ENCODE measurements around the gene FAHD2A. TPM values are rescaled to one million over a fixed set of nuclear protein-coding genes. Genes with fewer than 3 reads are reported as not detected.

Gene FAHD2A
- total RNA-seq, 1 experiment from 2014 or later = 23.0 TPM

- POLR2A ChIA-PET (ENCODE audit: unreplicated experiment) = no interaction called here
- Histone ChIP-seq H3K4me1 (replicated peaks; ENCODE audit: insufficient read depth) (0 out of 2 replicates have a peak, but pooled peaks cover 4% of the 10 kb centered on the region), H3F3A (ENCODE audit: insufficient read depth, low read depth) (no peaks in the 10 kb centered on the region), H3K4me3 (no peak overlapping the region), H2AFZ (no peak overlapping the region), H4K20me1 (ENCODE audit: insufficient read depth) (no peaks in the 10 kb centered on the region), H3K79me2 (ENCODE audit: low read depth) (no peaks in the 10 kb centered on the region), H3K9me2 (ENCODE audit: insufficient read depth) (no peaks in the 10 kb centered on the region), H3K27me3 (ENCODE audit: insufficient read depth, low read depth) (peaks cover 12% of the 10 kb centered on the region; the same call in 1 of the 2 replicates), H3K36me3 (ENCODE audit: low read depth) (no peaks in the 10 kb centered on the region), H3K9me3 (ENCODE audit: insufficient read depth, low read depth) (no peaks in the 10 kb centered on the region), H3K27ac (no peak overlapping the region), H3K4me2 (no peak overlapping the region)
- DNase-seq = no peak
- BruUV-seq (replicated peaks) = no TSS peak
- intact Hi-C loops (cut with micrococcal nuclease; ENCODE audit: unreplicated experiment) = no loop called here
- CTCF ChIA-PET = no interaction called here
- no peak for TF ChIP-seq CTCF (conservative IDR thresholded peaks at IDR 0.05)
- no peak for TF ChIP-seq EZH2 (IDR thresholded peaks at IDR 0.05; ENCODE audit: low read depth)
These were observed 11.6 kb upstream of the FAHD2A start for GRCh38 chr2:95390881-95391321.

DNA sequence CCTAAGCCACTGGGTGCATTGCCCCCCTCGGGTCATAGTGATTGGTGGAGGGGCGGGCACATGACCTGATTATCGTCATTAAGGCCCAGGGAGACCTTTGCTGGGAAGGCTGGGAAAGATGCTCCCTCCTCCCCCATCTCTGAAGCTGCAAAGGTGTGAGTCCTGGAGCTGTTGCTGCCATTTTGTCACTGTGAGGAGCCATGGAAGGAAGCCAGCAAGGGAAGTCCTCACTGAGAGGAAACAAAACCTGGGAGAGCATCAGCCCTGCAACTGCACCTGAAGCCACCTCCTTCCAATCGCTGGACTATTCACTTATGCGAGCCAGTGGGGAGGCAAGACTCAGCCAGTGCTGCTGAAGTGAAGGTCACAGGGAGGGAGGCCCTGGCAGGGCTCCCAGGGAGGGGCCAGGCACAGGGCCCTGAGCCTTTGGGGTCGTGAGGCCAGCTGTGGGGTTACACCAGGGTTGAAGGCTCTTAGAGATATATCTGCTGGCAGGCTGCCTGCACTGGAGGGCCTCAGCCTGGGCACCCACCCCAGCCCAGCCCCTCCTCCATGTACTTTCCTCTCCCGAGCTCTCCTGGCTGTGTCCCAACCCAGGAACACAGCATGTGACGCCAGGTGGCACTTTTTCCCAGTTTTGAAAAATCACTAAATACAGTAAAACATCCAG lies 10.7 kb upstream of the FAHD2A start:
- Histone ChIP-seq H3F3A (ENCODE audit: insufficient read depth, low read depth) (no peaks in the 10 kb centered on the region), H3K36me3 (ENCODE audit: low read depth) (no peaks in the 10 kb centered on the region), H4K20me1 (ENCODE audit: insufficient read depth) (no peaks in the 10 kb centered on the region), H3K9me3 (ENCODE audit: insufficient read depth, low read depth) (no peaks in the 10 kb centered on the region), H3K27me3 (ENCODE audit: insufficient read depth, low read depth) (peaks cover 8% of the 10 kb centered on the region; the same call in 1 of the 2 replicates), H3K9me2 (ENCODE audit: insufficient read depth) (no peaks in the 10 kb centered on the region), H3K27ac (no peak overlapping the region), H3K4me2 (no peak overlapping the region), H3K4me1 (replicated peaks; ENCODE audit: insufficient read depth) (0 out of 2 replicates have a peak, but pooled peaks cover 4% of the 10 kb centered on the region), H3K79me2 (ENCODE audit: low read depth) (no peaks in the 10 kb centered on the region), H3K4me3 (no peak overlapping the region), H2AFZ (no peak overlapping the region)
- TF ChIP-seq CTCF (conservative IDR thresholded peaks at IDR 0.05) (no peak), EZH2 (IDR thresholded peaks at IDR 0.05; ENCODE audit: low read depth) (no peak)
- CTCF ChIA-PET = no interaction called here
- no peak for DNase-seq
- POLR2A ChIA-PET (ENCODE audit: unreplicated experiment) = no interaction called here
- BruUV-seq (replicated peaks) = no TSS peak
- intact Hi-C loops (cut with micrococcal nuclease; ENCODE audit: unreplicated experiment) = no loop called here

GRCh38 chr2:95392320-95392719 lies 10.2 kb upstream of the FAHD2A start:
- Histone ChIP-seq H3K4me3 (no peak overlapping the region), H2AFZ (no peak overlapping the region), H3K4me2 (no peak overlapping the region), H3K27me3 (ENCODE audit: insufficient read depth, low read depth) (peaks cover 5% of the 10 kb centered on the region; the same call in 1 of the 2 replicates), H3K79me2 (ENCODE audit: low read depth) (no peaks in the 10 kb centered on the region), H4K20me1 (ENCODE audit: insufficient read depth) (no peaks in the 10 kb centered on the region), H3K9me2 (ENCODE audit: insufficient read depth) (no peaks in the 10 kb centered on the region), H3K36me3 (ENCODE audit: low read depth) (no peaks in the 10 kb centered on the region), H3K27ac (no peak overlapping the region), H3F3A (ENCODE audit: insufficient read depth, low read depth) (no peaks in the 10 kb centered on the region), H3K9me3 (ENCODE audit: insufficient read depth, low read depth) (no peaks in the 10 kb centered on the region), H3K4me1 (replicated peaks; ENCODE audit: insufficient read depth) (0 out of 2 replicates have a peak, but pooled peaks cover 4% of the 10 kb centered on the region)
- ChIA-PET CTCF (no interaction called here), POLR2A (ENCODE audit: unreplicated experiment) (no interaction called here)
- TF ChIP-seq CTCF (conservative IDR thresholded peaks at IDR 0.05) = no peak
- TF ChIP-seq EZH2 (IDR thresholded peaks at IDR 0.05; ENCODE audit: low read depth) = no peak
- intact Hi-C loops (cut with micrococcal nuclease; ENCODE audit: unreplicated experiment) = no loop called here
- DNase-seq = no peak
- no TSS peak for BruUV-seq (replicated peaks)

Measured in PC-9 (cell line).